NCI-H526 (cell line): ENCODE measurements around the gene CHEK1.
A peak's percentile ranks its signal among the peaks of the same experiment; 100 is the strongest.
"Not testable (repeated sequence)": the region's sequence is repeated elsewhere in the genome, so short reads cannot be mapped to it uniquely, and the experiment has no call there.

Experiments
- DNase-seq, 2 experiments: peaks; one replicate each; lab custom pipeline; 2025; lab: John Stamatoyannopoulos, UW

Gene CHEK1

GRCh38 chr11:125624756-125625213, at the start of gene CHEK1:
Gene CHEK1, plus strand, starts transcription at chr11:125625163. Its CDS starts 1,606 bp downstream, at chr11:125626769.
- no peak for DNase-seq

DNA sequence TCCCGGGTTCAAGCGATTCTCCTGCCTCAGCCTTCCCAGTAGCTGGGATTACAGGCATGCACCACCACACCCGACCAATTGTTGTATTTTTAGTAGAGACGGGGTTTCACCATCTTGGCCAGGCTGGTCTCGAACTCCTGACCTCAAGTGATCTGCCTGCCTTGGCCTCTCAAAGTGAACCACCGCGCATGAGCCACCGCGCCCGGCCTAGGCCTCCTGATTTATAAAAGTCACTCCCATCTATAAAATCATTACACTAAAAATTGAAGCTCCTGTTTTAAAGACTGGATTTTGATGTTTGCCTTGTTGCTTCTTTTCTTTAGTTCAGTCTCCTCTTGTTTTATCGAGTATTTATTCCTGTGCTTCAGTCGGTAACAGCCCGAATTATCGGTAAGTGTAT, 47.8 kb upstream of the CHEK1 start:
- DNase-seq, result not testable (repeated sequence)

DNA sequence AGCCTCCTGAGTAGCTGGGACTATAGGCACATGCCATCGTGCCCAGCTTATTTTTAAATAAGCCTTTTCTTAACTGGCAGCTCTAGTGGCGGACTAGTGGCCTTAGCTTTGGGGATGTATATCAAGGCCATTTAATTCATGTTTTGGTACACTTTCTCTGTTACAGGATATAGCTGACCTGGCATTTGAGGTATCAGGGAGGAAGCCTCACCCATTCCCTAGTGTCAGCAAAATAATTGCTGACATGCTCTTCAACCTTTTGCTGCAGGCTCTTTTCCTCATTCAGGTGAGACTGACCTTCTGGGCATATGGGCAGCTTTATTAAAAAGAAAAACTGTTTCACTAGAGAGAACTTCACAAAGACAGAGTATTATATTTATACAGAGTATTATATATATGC, 46.2 kb upstream of the CHEK1 start:
- no peak for DNase-seq

DNA sequence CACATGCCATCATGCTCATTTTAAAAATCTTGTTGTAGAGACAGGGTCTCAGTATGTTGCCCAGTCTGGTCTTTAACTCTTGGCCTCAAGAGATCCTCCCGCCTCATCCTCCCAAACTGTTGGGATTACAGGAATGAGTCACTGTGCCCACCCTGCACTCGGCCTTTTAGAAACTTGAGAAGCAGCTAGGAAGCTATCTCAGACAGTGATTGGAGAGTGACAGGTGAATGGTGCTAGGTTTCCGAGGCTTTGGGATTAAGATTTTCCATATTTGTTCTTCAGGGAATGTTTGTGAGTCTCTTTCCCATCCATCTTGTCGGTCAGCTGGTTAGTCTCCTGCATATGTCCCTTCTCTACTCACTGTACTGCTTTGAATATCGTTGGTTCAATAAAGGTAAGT, 45.2 kb upstream of the CHEK1 start:
- no peak for DNase-seq

DNA sequence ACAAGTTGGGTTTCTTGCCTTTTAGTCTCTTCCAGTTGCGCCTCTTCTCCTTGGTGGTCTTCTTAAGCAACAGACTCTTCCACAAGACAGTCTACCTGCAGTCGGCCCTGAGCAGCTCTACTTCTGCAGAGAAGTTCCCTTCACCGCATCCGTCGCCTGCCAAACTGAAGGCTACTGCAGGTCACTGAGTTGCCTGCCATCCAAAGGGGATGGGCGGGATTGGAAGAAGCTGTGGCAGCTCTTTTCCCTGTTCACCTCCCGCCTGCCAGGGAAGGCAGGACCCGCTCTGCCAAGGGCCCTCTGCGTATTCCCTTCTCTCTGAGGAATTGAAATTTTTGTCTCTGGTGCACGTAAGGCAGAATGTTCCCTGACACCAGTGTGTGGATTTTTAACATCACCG, 41.5 kb upstream of the CHEK1 start:
- DNase-seq, result no peak

DNA sequence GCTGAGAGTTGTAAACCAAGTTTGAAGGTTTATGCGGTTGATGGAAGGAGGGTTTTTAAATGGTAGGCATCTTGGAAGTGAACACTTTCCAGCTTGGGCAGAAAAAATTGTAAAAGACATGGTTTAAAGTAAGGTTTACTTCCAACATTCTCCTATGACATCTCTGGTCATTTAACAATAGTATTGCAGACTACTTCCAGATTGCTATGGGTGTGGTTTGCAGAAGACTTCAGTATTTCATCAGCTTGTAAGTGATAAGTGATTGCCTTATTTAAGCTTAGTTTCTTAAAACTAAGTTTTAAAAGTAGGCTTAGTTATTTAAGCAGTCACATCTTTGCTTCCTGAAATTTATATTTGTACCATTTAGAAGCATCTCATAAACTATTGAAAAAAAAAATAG, 39.5 kb upstream of the CHEK1 start:
- no peak for DNase-seq

GRCh38 chr11:125586623-125587022, 38.3 kb upstream of the CHEK1 start:
- DNase-seq, result no peak

DNA sequence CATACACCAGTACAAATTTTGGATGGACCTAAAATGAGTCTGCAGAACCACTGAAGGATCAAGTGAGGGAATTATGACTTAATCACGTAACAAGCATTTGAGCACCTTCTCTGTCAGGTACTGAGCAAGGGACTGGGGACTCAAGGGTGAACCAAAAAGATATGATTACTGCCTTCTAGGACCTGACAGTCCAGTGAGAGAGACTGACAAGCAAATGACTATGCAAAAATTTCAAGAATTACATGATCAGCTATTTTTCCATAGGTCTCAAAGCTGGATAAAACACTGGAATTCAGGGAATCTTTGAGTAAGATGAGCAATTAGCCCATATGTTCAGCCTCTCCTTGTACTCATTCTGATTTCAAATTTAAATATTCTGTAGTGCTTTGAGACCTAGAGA, 37.5 kb upstream of the CHEK1 start:
- no peak for DNase-seq

DNA sequence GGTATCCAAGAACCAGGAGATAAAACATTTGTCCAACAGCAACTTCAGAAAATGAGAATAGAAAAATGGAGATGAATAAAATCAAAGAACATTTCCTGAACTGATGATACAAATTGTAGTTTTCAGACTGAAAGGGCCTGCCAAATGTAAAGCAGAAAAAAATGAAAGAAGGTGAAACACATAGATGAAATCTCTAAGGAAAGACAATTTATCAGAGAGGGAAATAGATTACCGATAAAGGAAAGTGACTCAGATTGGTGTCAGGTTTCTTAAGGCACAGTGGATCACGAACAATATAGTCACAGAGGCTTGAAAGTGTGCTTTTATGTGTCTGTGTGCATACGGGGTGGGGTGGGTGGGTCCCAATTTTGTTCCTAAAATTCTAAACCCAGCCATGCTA, 36.5 kb upstream of the CHEK1 start:
- no peak for DNase-seq

- peak in 1 of 2 experiments; percentile 85 for DNase-seq
Measured at GRCh38 chr11:125591649-125592304, 33.2 kb upstream of the CHEK1 start.

DNA sequence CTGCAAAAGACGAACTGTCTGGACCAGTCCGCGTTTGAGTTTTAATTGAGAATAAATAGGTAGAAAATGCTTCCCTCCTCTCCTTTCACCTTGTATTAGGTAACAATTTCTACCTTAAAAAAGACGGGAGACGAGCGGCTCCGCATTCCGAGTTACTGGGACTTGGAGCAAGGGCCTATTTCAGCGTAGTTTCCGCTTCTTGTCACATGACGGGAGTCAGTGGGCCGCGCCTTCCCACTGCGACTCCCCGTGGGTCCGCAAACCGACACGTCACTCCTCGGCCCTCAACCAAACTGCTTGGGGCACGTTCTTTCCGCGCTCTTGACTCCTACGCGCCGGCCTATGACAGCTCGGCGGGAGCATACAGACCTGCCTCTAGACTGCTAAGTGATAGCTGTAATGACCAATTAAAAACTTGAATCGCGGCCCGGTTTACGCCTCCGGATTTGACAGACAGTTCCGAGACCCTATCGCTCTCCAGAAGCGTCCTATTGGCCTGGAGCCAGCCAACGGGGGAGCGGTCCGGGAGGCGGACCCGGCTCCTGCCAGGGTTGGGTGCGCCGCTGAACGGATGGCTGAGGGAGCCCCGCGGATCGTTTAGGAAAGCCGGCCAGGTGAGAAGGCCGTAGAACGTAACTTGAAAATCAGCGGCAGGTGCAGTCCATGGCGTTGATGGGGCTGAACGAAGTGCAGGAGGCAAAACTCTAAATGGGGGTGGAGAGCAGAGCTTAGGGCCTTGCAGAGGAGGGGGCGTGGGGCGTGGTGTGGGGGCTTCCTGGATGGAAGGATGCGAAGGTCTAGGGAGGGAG, 32.5 kb upstream of the CHEK1 start, which contains the start of gene STT3A:
TSS of gene STT3A (plus strand) at position 548 of the 809 bp plus-strand sequence. CDS start 3,064 bp downstream, outside the sequence.
- peak; percentile 100 for DNase-seq

DNA sequence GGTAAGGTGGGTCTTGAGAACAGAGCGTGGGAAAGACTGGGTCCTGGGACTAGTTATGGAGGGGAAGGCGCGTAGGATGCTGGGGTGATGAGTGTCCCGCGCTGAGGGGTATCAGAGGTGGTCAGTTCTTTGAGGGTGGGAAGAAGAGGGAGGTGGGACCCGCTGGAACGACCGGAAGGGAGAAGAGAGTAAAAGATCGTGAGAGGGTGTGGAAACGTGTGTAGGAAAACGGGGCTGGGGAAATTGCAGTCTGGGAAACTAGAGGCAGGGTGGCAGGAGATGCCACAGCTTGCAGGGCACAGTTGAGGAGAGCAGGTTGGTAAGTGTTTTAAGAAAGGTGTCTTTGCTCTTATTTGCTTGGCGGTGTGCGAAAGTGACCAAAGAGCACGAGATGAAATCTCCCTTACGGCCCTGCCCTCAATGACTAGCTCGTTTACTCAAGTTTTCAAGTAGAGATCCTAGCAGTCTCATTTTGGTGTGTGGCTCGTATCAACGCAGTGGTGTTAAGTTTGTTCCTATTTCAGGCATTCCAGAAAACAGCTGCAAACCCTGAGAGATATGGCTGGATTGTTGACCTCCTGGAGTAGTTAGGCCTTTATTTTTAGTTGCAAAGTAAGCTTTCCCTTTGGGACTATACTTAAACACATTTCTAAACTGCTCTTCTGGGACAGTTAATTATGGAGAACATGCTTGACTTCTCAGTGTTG, 31.7 kb upstream of the CHEK1 start:
- DNase-seq, result peak; percentile 85 to 88

DNA sequence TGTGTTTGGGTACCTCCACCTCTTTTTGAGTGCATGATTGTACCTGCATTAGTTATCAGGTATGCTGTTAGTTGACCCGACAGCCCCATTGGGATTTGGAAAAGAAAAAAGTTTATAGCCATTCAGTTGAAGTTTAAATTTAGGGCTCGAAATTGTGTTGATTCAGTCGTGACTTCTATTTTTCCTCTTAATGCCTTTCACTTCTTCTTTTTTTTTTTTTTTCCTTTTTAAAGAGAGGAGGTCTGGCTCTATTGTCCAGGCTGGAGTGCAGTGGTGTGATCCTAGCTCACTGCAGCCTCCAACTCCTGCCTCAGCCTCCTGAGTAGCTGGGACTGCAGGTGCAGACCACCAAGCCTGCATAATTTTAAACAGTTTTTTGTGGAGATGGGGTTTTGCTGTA, 30.0 kb upstream of the CHEK1 start:
- no peak for DNase-seq

- no peak for DNase-seq
Measured at GRCh38 chr11:125600663-125601062, 24.3 kb upstream of the CHEK1 start.

DNA sequence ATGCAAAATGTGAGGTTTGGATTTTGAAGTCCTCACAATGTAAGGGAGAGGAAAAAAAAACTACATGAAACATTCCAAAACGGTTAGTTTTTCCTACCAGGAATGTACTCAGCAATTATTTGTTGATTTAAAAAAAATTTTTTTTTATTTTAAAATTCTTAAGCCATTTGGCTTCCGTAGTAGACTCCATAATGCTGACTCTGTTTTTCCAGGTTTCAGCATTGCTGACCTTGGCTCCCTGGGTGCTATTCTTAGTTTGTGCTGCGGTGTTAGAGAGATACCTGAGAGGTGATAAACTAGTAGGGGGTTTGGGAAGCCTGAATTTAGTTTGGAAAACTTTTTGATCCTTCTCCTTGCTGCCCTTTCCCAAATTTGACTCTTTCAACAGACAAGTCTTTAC, 21.8 kb upstream of the CHEK1 start:
- no peak for DNase-seq

GRCh38 chr11:125605417-125605816, 19.5 kb upstream of the CHEK1 start:
- DNase-seq, result no peak

GRCh38 chr11:125609545-125609944, 15.4 kb upstream of the CHEK1 start:
- DNase-seq, result no peak

GRCh38 chr11:125618383-125618782, 6.6 kb upstream of the CHEK1 start:
- no peak for DNase-seq

GRCh38 chr11:125621995-125622394, 3.0 kb upstream of the CHEK1 start:
- DNase-seq, result no peak

DNA sequence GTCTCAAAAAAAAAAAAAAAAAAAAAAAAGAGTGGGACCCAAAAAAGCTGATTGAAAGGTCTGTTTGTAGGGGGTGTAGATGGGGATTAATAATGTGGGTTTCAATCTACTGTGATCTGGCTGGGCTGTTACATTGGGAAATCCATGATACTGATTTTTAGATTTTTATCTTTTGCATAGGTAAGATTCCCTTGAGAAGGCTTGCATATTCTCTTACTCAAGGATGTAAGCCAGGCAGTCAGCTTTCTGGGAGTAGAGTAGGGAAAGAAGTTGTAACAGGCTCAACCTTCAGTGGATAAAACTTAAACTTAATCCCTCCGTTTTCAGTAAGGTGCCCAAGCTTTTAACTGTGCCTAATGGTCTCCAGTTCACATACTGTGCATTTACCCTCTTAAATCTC, 1.9 kb upstream of the CHEK1 start:
- no peak for DNase-seq

DNA sequence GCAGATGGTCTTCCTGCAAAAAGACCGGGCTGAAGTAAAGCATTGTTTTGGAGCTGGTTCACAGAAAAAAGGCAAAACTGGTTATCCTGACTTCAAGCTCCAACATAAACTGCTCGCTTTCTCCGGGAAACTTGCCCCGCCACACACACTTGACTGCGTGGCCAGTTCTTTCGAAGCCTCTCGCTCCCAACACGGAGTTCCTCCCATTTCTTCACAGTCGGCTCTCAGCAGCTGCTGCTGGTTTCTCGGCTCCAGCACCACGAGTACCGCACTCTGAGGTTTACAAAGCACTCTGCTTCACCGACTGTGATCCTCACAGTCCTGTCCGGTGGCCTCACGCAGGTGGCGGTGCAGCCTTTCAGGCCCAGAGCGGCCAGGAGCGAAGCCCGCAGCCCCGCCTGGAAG, 264 bp downstream of the CHEK1 start:
- DNase-seq, result no peak

GRCh38 chr11:125625630-125626287, 796 bp downstream of the CHEK1 start:
- DNase-seq, result peak; percentile 97 to 100
